ENCODE data around the gene CCDC116.

CCDC116 gene

GRCh38 chr22:21660904-21661303, 28.3 kb downstream of the CCDC116 start:
- no peak overlapping the region for H3K4me3 ChIP-seq (ENCODE audit: low read depth, low read length)
- H3K27me3 ChIP-seq: no peaks in the 10 kb centered on the region
- H3K36me3 ChIP-seq: no peaks in the 10 kb centered on the region
- H3K4me1 ChIP-seq: no peaks in the 10 kb centered on the region; the same call in 1 of the 2 replicates
- H3K9me3 ChIP-seq: no peaks in the 10 kb centered on the region
- no peak for TF ChIP-seq CTCF (IDR thresholded peaks at IDR 0.05; ENCODE audit: low read depth, low read length)
- DNase-seq: no peak

- no peaks in the 10 kb centered on the region for H3K4me1 ChIP-seq
- no peaks in the 10 kb centered on the region for H3K27me3 ChIP-seq
- no peak for TF ChIP-seq CTCF (IDR thresholded peaks at IDR 0.05; ENCODE audit: low read depth, low read length)
- H3K4me3 ChIP-seq (ENCODE audit: low read depth, low read length): no peak overlapping the region
- no peak for DNase-seq
- H3K36me3 ChIP-seq: no peaks in the 10 kb centered on the region
- H3K9me3 ChIP-seq: no peaks in the 10 kb centered on the region
These were observed 29.4 kb downstream of the CCDC116 start for GRCh38 chr22:21661991-21662390.

GRCh38 chr22:21663738-21664137, 31.2 kb downstream of the CCDC116 start:
- no peaks in the 10 kb centered on the region for H3K4me1 ChIP-seq
- DNase-seq: no peak
- H3K27me3 ChIP-seq: no peaks in the 10 kb centered on the region
- no peak for TF ChIP-seq CTCF (IDR thresholded peaks at IDR 0.05; ENCODE audit: low read depth, low read length)
- H3K4me3 ChIP-seq (ENCODE audit: low read depth, low read length): no peak overlapping the region
- no peaks in the 10 kb centered on the region for H3K36me3 ChIP-seq
- no peaks in the 10 kb centered on the region for H3K9me3 ChIP-seq

- no peak for TF ChIP-seq CTCF (IDR thresholded peaks at IDR 0.05; ENCODE audit: low read depth, low read length)
- DNase-seq: no peak
These were observed 32.7 kb downstream of the CCDC116 start for GRCh38 chr22:21665047-21665851.

GRCh38 chr22:21666786-21667185, 34.2 kb downstream of the CCDC116 start:
- no peaks in the 10 kb centered on the region for H3K27me3 ChIP-seq
- TF ChIP-seq CTCF (IDR thresholded peaks at IDR 0.05; ENCODE audit: low read depth, low read length): no peak
- H3K36me3 ChIP-seq: peaks cover 13% of the 10 kb centered on the region
- H3K9me3 ChIP-seq: no peaks in the 10 kb centered on the region
- no peaks in the 10 kb centered on the region for H3K4me1 ChIP-seq
- H3K4me3 ChIP-seq (ENCODE audit: low read depth, low read length): peak overlapping the region; percentile 84
- no peak for DNase-seq

More at GRCh38 chr22:21665047-21665851, 32.7 kb downstream of the CCDC116 start:
- no peaks in the 10 kb centered on the region for H3K4me1 ChIP-seq
- H3K4me3 ChIP-seq (ENCODE audit: low read depth, low read length): peak overlapping the region; percentile 84
- no peaks in the 10 kb centered on the region for H3K27me3 ChIP-seq
- H3K36me3 ChIP-seq: peaks cover under 1% of the 10 kb centered on the region; the same call in 1 of the 2 replicates
- H3K9me3 ChIP-seq: no peaks in the 10 kb centered on the region

- H3K9me3 ChIP-seq: no peaks in the 10 kb centered on the region
- no peaks in the 10 kb centered on the region for H3K4me1 ChIP-seq
- H3K27me3 ChIP-seq: no peaks in the 10 kb centered on the region
- DNase-seq: no peak
- TF ChIP-seq CTCF (IDR thresholded peaks at IDR 0.05; ENCODE audit: low read depth, low read length): no peak
- peaks cover 36% of the 10 kb centered on the region for H3K36me3 ChIP-seq
- H3K4me3 ChIP-seq (ENCODE audit: low read depth, low read length): no peak overlapping the region
These were observed 36.5 kb downstream of the CCDC116 start for GRCh38 chr22:21669026-21669425.
